ENCODE data around the gene S100Z. TPM values are rescaled to one million over a fixed set of nuclear protein-coding genes. Genes with fewer than 3 reads are reported as not detected.

Gene S100Z
- total and polyA plus RNA-seq, 10 of the 15 experiments (the other 5 are each of a cell fraction or from before 2014, with no cell fraction given): 0.12 to 0.51 (median 0.30) TPM; not detected in 2

GRCh38 chr5:76809141-76809540 lies 40.7 kb upstream of the S100Z start:
- CTCF ChIA-PET: no interaction called here
- Histone ChIP-seq H3K4me1 (ENCODE audit: control insufficient read depth, insufficient read depth, low read length) (no peaks in the 10 kb centered on the region), H3K9ac (ENCODE audit: control insufficient read depth, insufficient read depth, low read length) (no peak overlapping the region), H3K79me2 (ENCODE audit: control insufficient read depth, insufficient read depth, low read length) (no peaks in the 10 kb centered on the region), H3K9me3 (replicated peaks; ENCODE audit: control insufficient read depth, insufficient read depth, low read length) (no peaks in the 10 kb centered on the region; the same call in 2 of the 3 replicates), H3K27me3 (replicated peaks in 1 of 2; ENCODE audit: control insufficient read depth in 2 of 2, insufficient read depth in 2 of 2, low read length in 1 of 2) (no peaks in the 10 kb centered on the region), H2AFZ (ENCODE audit: control insufficient read depth, low read depth, low read length) (no peak overlapping the region), H4K20me1 (ENCODE audit: control insufficient read depth, insufficient read depth) (no peaks in the 10 kb centered on the region), H3K4me2 (ENCODE audit: control insufficient read depth, insufficient read depth) (no peak overlapping the region), H3K36me3 (ENCODE audit: control insufficient read depth in 2 of 2, insufficient read depth in 2 of 2, low read length in 1 of 2) (no peaks in the 10 kb centered on the region), H3K27ac (ENCODE audit: control insufficient read depth, insufficient read depth) (no peak overlapping the region), H3K4me3 (no peak overlapping the region)
- ATAC-seq: no peak
- in situ Hi-C loops (cut with MboI) (no loop called here), intact Hi-C loops (cut with micrococcal nuclease; ENCODE audit: unreplicated experiment) (no loop called here)
- RAD21 ChIA-PET (ENCODE audit: unreplicated experiment): no interaction called here
- DNase-seq (ENCODE audit: low read depth, low spot score): no peak
- POLR2A ChIA-PET: no interaction called here
- TF ChIP-seq CBX5 (IDR thresholded peaks at IDR 0.05; ENCODE audit: low read depth) (no peak), IRF3 (IDR thresholded peaks at IDR 0.05) (no peak), ESRRA (IDR thresholded peaks at IDR 0.05; ENCODE audit: low read length) (no peak), SP1 (IDR thresholded peaks at IDR 0.05; ENCODE audit: low read depth, low read length) (no peak), DPF2 (IDR thresholded peaks at IDR 0.05) (no peak), MTA3 (IDR thresholded peaks at IDR 0.05; ENCODE audit: borderline replicate concordance, low read length) (no peak), IRF5 (IDR thresholded peaks at IDR 0.05; ENCODE audit: borderline replicate concordance) (no peak), SREBF1 (IDR thresholded peaks at IDR 0.05; ENCODE audit: low read length) (no peak), FOXK2 (IDR thresholded peaks at IDR 0.05) (no peak), MYB (IDR thresholded peaks at IDR 0.05; ENCODE audit: borderline replicate concordance, low read depth, low read length) (no peak), SMAD5 (IDR thresholded peaks at IDR 0.05; ENCODE audit: low read depth) (no peak), IKZF1 (conservative IDR thresholded peaks at IDR 0.05) (no peak), CREM (IDR thresholded peaks at IDR 0.05; ENCODE audit: low read depth) (no peak)
- BruUV-seq (replicated peaks): no TSS peak
- 52% methylated on average over 4 of the region's 4 CpGs for WGBS (ENCODE audit: insufficient coverage, insufficient replicate concordance, low lambda C conversion rate, missing lambda C conversion rate)
- SMC1A ChIA-PET (ENCODE audit: uncharacterized antibody, unreplicated experiment): no interaction called here
- FAIRE-seq: no peak
